GM12801 (cell line): ENCODE measurements around the gene MAPK12.

ENCODE experiments used
- CTCF ChIP-seq: IDR thresholded peaks from one replicate; pipeline ENCODE4 v1.5.1; 2011; ENCODE audit warnings: control low read depth; ENCODE audit not compliant: insufficient read length; ENCODE audit errors: extremely low read depth

The MAPK12 gene

DNA sequence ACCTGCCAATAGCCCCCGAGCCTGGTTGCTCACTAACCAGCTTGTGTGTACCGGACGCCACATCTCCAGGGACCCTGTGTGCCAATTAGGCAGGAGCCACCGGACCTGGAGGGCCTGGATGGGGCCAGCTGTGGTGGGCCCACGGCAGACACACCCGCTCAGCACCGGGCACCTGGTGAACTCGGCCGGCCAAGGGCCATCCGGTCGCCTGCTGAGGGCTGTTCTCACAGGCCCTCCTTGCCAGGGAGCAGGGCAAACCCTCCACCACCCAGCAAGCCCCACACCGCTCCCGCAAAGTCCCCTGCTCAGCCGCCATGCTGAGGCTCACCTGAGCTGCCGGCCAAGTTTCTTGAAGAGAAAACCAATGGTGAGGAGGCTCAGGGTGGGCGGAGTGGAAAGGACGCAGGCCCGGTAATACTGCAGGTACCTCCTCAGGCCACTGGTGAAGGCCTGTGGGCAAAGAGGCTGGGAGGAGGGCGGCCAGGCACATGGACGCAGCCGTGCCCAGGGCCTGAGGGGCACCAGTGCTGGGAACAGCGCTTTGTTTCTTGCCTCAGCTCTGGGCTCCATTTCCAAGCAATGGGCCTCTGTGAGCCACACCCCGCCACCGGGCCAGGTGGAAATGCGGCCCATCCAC, 33.8 kb downstream of the MAPK12 start:
- TF ChIP-seq CTCF = no peak

- TF ChIP-seq CTCF = no peak
Measured at GRCh38 chr22:50226875-50227165, 34.7 kb downstream of the MAPK12 start.

DNA sequence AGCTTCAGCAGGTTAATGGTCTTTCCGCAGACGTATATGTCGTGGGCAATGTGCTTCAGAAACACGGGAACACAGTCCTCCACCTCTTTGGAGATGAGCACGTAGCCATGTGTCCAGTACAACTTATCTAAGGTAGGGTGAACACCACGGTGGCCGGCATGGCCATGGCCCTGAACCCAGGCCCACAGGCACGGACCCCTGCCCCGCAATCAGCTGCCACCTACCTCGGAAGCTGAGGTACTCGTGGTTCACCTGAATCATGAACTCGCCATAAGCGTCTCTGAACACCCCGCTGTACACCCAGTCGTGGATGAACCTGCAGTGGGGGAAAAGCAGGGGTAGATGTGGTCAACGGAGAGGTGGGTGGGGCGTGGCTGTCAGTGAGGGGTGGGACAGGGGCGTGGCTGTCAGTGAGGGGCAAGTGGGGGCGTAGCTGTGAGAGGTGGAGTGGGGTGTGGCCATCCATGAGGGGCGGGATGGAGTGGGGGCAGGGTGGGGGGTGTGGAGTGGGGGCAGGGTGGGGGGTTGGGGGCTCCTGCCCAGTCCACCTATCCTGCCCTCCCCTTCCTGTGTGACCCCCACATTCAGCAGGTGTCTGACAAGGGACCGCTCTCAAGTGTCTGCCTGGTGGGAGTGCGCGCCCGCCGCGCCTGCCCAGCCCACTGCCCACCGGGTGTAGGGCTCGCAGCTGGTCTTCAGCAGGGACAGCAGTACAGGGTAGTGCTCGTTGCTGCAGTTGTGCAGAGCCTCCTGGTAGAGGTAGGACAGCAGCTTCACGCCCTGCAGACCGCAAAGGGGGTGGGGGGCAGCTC, 35.2 kb downstream of the MAPK12 start:
- no peak for TF ChIP-seq CTCF

GRCh38 chr22:50225200-50225969, 36.1 kb downstream of the MAPK12 start:
- TF ChIP-seq CTCF = no peak

DNA sequence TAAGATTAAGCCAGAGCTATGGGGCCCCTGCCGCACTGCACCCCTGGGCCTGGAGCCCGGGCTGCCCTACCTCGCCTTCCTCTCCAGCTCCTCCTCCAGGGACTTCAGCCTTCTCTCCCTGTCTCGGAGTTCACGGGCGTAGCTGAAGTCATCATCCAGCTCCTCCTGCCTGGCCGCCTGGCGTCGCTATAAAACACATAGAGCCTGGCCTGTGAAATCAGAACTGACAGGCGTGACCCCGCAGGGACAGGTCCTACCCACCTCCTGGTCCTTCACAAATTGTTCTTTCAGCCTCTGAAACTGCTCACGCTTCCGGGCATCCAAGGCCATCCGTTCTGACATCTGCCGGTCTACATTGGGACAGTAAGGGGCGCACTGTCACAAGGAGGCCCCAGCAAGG, 37.4 kb downstream of the MAPK12 start:
- TF ChIP-seq CTCF = no peak

- TF ChIP-seq CTCF = no peak
Measured at GRCh38 chr22:50222508-50222907, 39.0 kb downstream of the MAPK12 start.
